NT2/D1 (cell line): ENCODE measurements around the gene PPP3R1.

Experiments used
- YY1 ChIP-seq: IDR thresholded peaks from 2 replicates; pipeline ENCODE4 v1.6.1; 2011; ENCODE audit not compliant: insufficient read length, insufficient read depth
- ZNF274 ChIP-seq: IDR thresholded peaks from 2 replicates; pipeline ENCODE4 v1.6.1; 2011; ENCODE audit warnings: mild to moderate bottlenecking, low read depth, low read length

GRCh38 chr2:68190991-68191731 lies 61.2 kb downstream of the PPP3R1 start:
- TF ChIP-seq YY1 (no peak), ZNF274 (no peak)
